Astrocyte (in vitro differentiated cells and primary cell): ENCODE data around the gene KATNB1. TPM values are rescaled to one million over a fixed set of nuclear protein-coding genes. Genes with fewer than 3 reads are reported as not detected.

Experiments used
- DNase-seq: peaks from one replicate; pipeline ENCODE4 v3.0.0-alpha.2; 2010; ENCODE audit warnings: low read depth
- FAIRE-seq: peaks from 2 replicates; lab custom pipeline; 2011; peaks lifted over from hg19 to GRCh38; lab: Jason Lieb, UNC
- H2AFZ ChIP-seq: 2 replicates; pipeline ENCODE4 v1.6.0; 2012; ENCODE audit warnings: low read depth, low read length, inconsistent platforms
- H3K27ac ChIP-seq: 2 replicates; pipeline ENCODE4 v1.5.1; 2011; ENCODE audit warnings: low read depth, low read length, inconsistent platforms
- H3K27me3 ChIP-seq: 2 replicates; pipeline ENCODE4 v1.6.0; 2011; ENCODE audit warnings: low read length, inconsistent platforms; ENCODE audit not compliant: insufficient read depth
- H3K36me3 ChIP-seq: 2 replicates; pipeline ENCODE4 v1.5.1; 2011; ENCODE audit warnings: low read length, inconsistent platforms; ENCODE audit not compliant: insufficient read depth
- H3K4me1 ChIP-seq: 2 replicates; pipeline ENCODE4 v1.5.1; 2011; ENCODE audit warnings: low read length, inconsistent platforms; ENCODE audit not compliant: insufficient read depth
- H3K4me2 ChIP-seq: 2 replicates; pipeline ENCODE4 v1.6.0; 2012; ENCODE audit warnings: low read length, inconsistent platforms
- H3K4me3 ChIP-seq: 2 replicates; pipeline ENCODE4 v1.5.1; 2011; ENCODE audit warnings: low read depth, mild to moderate bottlenecking, low read length, inconsistent platforms; ENCODE audit not compliant: insufficient read depth
- H3K79me2 ChIP-seq: 2 replicates; pipeline ENCODE4 v1.6.0; 2012; ENCODE audit warnings: mild to moderate bottlenecking, low read length, inconsistent platforms; ENCODE audit not compliant: insufficient read depth
- H3K9ac ChIP-seq: 2 replicates; pipeline ENCODE4 v1.6.0; 2012; ENCODE audit warnings: mild to moderate bottlenecking, low read length, inconsistent platforms
- H3K9me3 ChIP-seq: 2 replicates; pipeline ENCODE4 v1.5.1; 2012; ENCODE audit warnings: low read depth, mild to moderate bottlenecking, low read length, inconsistent platforms; ENCODE audit not compliant: insufficient read depth
- H4K20me1 ChIP-seq: 2 replicates; pipeline ENCODE4 v1.6.0; 2012; ENCODE audit warnings: low read length, inconsistent platforms; ENCODE audit not compliant: insufficient read depth
- H3K27ac Mint-ChIP-seq: one replicate; pipeline ENCODE4 v1.8.0; 2021; ENCODE audit warnings: mild to moderate bottlenecking, mixed read lengths; ENCODE audit not compliant: unreplicated experiment
- H3K27me3 Mint-ChIP-seq: one replicate; pipeline ENCODE4 v1.8.0; 2021; ENCODE audit warnings: low read depth, mixed read lengths; ENCODE audit not compliant: unreplicated experiment
- H3K36me3 Mint-ChIP-seq: one replicate; pipeline ENCODE4 v1.8.0; 2021; ENCODE audit warnings: low read depth, mixed read lengths; ENCODE audit not compliant: unreplicated experiment
- H3K4me1 Mint-ChIP-seq: one replicate; pipeline ENCODE4 v1.8.0; 2021; ENCODE audit warnings: low read depth, mixed read lengths; ENCODE audit not compliant: unreplicated experiment
- H3K4me3 Mint-ChIP-seq: one replicate; pipeline ENCODE4 v1.8.0; 2021; ENCODE audit warnings: mild to moderate bottlenecking, moderate library complexity, mixed read lengths; ENCODE audit not compliant: unreplicated experiment
- H3K9me3 Mint-ChIP-seq: one replicate; pipeline ENCODE4 v1.8.0; 2021; ENCODE audit warnings: mild to moderate bottlenecking, mixed read lengths; ENCODE audit not compliant: unreplicated experiment
- EZH2 ChIP-seq: IDR thresholded peaks from 2 replicates; pipeline ENCODE4 v1.6.1; 2012; ENCODE audit warnings: mild to moderate bottlenecking, low read length, inconsistent platforms; ENCODE audit not compliant: insufficient read depth
- total RNA-seq: library from RNA; stranded (reverse); gene quantifications from 2 replicates; pipeline ENCODE4 v1.2.1, GENCODE V29; 2021
- TF ChIP-seq, protein P1 (sequence below): IDR thresholded peaks from 2 replicates; pipeline ENCODE4 v1.5.1; 2011; ENCODE audit warnings: low read depth, mild to moderate bottlenecking, inconsistent platforms, low read length, moderate library complexity; ENCODE audit not compliant: insufficient read depth

KATNB1 gene
- total RNA-seq, 1 donor from 2014 or later = 28.6 TPM

DNA sequence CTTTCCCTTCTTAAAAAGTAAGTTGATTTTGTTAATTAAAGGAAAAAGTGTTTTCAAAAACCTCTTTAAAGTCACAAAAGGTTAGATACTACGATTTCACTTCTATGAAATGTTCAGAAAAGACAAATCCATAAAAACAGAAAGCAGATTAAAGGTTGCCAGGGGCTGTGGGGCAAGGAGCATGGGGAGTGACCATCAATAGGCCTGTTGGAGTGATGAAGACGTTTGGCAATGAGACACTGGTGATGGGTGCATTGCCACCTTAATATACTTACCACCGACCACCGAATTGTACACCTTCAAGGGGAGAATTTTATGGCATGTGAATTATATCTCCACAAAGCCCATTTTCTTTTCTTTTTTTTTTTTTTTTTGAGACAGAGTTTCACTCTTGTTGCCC is 47.5 kb downstream of the KATNB1 start:
- H3K27me3 ChIP-seq = no peaks in the 10 kb centered on the region
- Mint-ChIP-seq H3K9me3 (no peaks in the 10 kb centered on the region), H3K36me3 (peaks cover 23% of the 10 kb centered on the region), H3K4me3 (peak overlapping the region; percentile 1), H3K27ac (peak overlapping the region; percentile 26), H3K27me3 (no peaks in the 10 kb centered on the region), H3K4me1 (peaks cover 8% of the 10 kb centered on the region)
- H4K20me1 ChIP-seq = peaks cover 64% of the 10 kb centered on the region
- peak overlapping the region; percentile 41 for H3K9ac ChIP-seq
- H3K36me3 ChIP-seq = no peaks in the 10 kb centered on the region
- peaks cover 22% of the 10 kb centered on the region for H3K79me2 ChIP-seq
- TF ChIP-seq, protein P1, sequence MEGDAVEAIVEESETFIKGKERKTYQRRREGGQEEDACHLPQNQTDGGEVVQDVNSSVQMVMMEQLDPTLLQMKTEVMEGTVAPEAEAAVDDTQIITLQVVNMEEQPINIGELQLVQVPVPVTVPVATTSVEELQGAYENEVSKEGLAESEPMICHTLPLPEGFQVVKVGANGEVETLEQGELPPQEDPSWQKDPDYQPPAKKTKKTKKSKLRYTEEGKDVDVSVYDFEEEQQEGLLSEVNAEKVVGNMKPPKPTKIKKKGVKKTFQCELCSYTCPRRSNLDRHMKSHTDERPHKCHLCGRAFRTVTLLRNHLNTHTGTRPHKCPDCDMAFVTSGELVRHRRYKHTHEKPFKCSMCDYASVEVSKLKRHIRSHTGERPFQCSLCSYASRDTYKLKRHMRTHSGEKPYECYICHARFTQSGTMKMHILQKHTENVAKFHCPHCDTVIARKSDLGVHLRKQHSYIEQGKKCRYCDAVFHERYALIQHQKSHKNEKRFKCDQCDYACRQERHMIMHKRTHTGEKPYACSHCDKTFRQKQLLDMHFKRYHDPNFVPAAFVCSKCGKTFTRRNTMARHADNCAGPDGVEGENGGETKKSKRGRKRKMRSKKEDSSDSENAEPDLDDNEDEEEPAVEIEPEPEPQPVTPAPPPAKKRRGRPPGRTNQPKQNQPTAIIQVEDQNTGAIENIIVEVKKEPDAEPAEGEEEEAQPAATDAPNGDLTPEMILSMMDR = no peak
- no peak for TF ChIP-seq EZH2
- no peak overlapping the region for H3K4me2 ChIP-seq
- peaks cover 17% of the 10 kb centered on the region for H3K4me1 ChIP-seq
- H3K4me3 ChIP-seq = no peak overlapping the region
- no peaks in the 10 kb centered on the region for H3K9me3 ChIP-seq
- no peak overlapping the region for H3K27ac ChIP-seq
- no peak overlapping the region for H2AFZ ChIP-seq
- no peak for DNase-seq
- no peak for FAIRE-seq

DNA sequence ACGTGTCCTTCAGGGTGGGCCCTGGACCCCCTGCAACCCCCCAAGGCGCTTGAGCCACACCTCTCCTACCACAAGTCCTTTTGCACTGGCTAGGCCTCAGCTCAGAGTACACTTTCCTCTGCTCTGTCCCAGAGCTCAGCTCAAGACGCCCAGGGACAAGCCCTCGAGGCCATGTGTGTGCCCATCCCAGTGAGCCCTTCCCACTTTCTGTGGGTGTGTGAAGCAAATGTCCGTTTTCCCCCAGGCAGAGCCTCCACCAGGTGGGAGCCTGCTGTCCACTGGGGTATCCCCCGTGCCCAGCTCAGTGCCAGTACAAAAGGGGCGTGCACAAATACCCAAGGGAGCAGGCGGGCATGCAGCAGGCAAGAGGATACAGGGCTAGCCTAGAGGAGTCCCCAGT is 48.3 kb downstream of the KATNB1 start:
- Histone ChIP-seq H3K79me2 (peaks cover 22% of the 10 kb centered on the region), H3K27ac (no peak overlapping the region), H3K4me2 (no peak overlapping the region), H3K9ac (no peak overlapping the region), H3K27me3 (no peaks in the 10 kb centered on the region), H4K20me1 (peaks cover 66% of the 10 kb centered on the region), H2AFZ (no peak overlapping the region), H3K4me1 (peaks cover 17% of the 10 kb centered on the region), H3K4me3 (no peak overlapping the region), H3K36me3 (peaks cover 4% of the 10 kb centered on the region), H3K9me3 (no peaks in the 10 kb centered on the region)
- H3K27ac Mint-ChIP-seq = no peak overlapping the region
- H3K4me3 Mint-ChIP-seq = no peak overlapping the region
- no peaks in the 10 kb centered on the region for H3K27me3 Mint-ChIP-seq
- TF ChIP-seq, protein P1 = no peak
- TF ChIP-seq EZH2 = no peak
- peaks cover 8% of the 10 kb centered on the region for H3K4me1 Mint-ChIP-seq
- no peak for DNase-seq
- peaks cover 23% of the 10 kb centered on the region for H3K36me3 Mint-ChIP-seq
- no peak for FAIRE-seq
- H3K9me3 Mint-ChIP-seq = no peaks in the 10 kb centered on the region

DNA sequence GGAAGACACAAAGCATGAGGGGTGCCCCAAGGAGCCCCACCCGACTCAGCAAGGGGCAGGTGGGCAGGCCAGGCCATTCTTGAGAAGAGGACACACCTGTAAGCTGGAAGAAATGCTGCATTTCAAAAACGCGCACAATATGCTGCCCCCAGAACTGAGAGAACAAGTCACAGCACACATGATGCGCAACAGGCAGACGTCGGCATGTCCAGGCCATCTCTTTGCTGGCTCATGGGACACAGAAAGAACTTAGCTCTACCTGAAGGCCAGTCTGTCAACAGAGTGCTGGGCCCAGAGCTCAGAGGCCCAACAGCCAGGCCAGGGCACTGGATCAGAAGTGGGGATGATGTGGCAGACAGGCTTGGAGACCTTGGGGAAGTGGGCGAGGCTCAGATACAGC is 48.8 kb downstream of the KATNB1 start:
- no peaks in the 10 kb centered on the region for H3K27me3 Mint-ChIP-seq
- peaks cover 6% of the 10 kb centered on the region for H3K4me1 Mint-ChIP-seq
- H3K9ac ChIP-seq = no peak overlapping the region
- no peak for FAIRE-seq
- TF ChIP-seq EZH2 = no peak
- TF ChIP-seq, protein P1 = no peak
- H3K4me3 ChIP-seq = no peak overlapping the region
- H2AFZ ChIP-seq = no peak overlapping the region
- H3K9me3 Mint-ChIP-seq = no peaks in the 10 kb centered on the region
- peaks cover 24% of the 10 kb centered on the region for H3K36me3 Mint-ChIP-seq
- H3K27ac ChIP-seq = no peak overlapping the region
- H3K4me2 ChIP-seq = no peak overlapping the region
- peaks cover 69% of the 10 kb centered on the region for H4K20me1 ChIP-seq
- no peak overlapping the region for H3K27ac Mint-ChIP-seq
- DNase-seq = no peak
- peaks cover 17% of the 10 kb centered on the region for H3K4me1 ChIP-seq
- peaks cover 22% of the 10 kb centered on the region for H3K79me2 ChIP-seq
- H3K36me3 ChIP-seq = peaks cover 5% of the 10 kb centered on the region
- H3K4me3 Mint-ChIP-seq = no peak overlapping the region
- H3K9me3 ChIP-seq = no peaks in the 10 kb centered on the region
- no peaks in the 10 kb centered on the region for H3K27me3 ChIP-seq
